GM12874 (cell line): Measurements from ENCODE around the gene KIAA1958.

Source experiments
- CTCF ChIP-seq: IDR thresholded peaks from 2 replicates; pipeline ENCODE4 v1.5.1; 2011; ENCODE audit warnings: low read depth, mild to moderate bottlenecking, control low read depth, low read length, moderate library complexity; ENCODE audit not compliant: insufficient read depth

Gene KIAA1958

DNA sequence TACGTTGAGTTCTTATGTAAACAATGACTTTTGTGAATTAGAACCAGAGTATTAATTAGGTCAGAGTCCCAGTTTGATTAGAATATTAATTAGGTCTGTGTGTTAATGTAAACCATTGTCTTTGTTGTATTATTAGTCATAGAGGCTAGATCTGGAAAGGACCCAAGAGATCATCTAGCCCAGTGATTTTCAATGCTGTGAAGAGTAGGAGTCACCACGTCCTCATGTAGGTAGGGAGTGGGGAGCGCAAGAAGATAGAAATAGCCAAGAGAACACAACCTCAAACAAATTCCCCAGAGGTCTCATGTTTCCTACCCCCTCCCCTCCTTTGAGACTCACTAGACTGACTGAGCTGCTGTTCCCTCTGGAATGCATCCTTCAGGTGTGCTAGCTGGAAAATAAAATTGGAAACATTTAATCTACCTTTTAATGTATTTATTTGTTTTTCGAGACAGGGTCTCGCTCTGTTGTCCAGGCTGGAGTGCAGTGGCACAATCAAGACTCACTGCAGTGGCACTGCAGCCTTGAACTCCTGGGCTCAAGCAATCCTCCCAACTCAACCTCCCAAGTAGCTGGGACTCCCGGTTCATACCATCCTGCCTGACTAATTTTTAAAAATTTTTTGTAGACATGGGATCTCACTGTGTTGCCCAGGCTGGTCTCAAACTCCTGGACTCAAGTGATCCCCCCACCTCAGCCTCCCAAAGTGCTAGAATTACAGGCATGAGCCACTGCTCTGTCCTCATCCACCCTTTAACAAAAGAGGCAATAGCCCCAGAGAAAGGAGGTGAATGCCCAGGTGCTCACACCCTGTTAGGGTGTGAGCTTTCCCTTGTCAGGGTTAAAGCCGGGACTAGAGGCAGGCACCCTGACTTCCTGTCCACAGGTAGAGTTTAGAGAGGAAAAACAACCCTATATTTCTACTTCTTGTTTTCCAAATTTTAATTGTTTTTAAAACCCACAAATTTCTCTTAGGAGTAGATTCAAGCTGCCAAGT lies 138.4 kb downstream of the KIAA1958 start:
- TF ChIP-seq CTCF, result no peak

DNA sequence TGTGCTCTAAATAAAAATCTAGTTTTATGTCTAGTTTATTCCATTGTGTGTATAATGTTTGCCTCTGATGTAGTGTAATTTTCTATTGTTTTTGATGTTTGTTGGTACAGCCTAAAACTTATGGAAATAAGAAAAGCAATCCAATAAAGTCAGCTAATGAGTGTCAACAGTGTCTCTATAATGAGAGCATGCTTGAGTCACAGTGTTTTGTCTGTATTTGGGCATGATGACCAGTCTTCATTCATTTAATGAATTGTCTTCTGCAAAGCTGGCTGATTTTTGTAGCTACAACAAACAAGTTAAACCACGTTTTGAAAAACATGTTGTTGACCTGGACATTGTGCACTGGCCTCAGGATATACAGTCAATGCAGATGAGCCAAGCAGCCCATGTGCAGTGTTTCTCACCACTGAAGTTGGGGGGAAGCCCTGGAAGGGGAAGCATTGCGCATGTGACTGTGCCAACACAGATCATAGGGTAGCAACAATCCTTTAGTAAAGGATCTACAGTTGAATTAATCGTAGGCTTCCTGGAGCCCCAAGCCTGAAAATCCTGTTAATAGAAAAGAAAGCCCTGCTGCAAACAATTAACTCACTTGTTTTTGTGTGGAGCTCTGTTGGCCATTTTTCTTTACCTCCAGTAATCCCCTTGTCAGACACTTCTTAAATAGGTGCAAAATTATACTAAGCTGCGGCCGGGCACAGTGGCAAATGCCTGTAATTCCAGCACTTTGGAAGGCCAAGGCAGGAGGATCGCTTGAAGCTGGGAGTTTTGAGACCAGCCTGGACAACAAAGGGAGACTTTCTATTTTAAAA lies 143.3 kb downstream of the KIAA1958 start:
- no peak for TF ChIP-seq CTCF

DNA sequence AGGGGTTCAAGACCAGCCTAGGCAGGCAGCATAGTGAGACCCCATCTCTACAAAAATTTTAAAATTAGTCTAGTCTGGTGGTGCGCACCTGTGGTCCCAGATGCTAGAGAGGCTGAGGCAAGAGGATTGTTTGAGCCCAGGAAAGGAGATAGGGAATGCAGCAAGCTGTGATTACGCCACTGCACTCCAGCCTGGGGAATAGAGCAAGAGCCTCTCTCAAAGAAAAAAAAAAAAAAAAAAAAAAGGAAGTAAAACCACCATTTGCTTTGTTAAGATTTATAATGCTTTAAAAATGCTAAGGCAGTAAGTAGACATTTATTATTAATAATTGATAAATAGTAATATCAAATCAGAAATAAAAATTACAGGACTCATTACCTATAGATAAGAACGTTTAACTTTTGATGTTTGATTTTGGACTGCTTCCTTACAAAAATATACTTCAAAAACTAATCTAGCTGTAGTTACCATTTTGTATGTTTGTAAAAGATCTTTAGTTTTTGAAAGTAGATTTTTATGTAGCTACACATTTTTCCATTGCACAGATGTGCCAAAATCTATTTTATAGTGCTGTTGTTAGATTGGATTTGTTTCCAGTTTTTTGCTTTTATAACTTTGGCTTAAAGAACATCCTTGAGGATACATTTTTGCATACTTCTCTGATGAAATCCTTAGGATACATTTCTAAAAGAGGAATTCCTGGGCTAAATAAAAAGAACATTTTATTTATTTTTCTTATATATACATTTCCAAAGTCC lies 144.9 kb downstream of the KIAA1958 start:
- no peak for TF ChIP-seq CTCF

DNA sequence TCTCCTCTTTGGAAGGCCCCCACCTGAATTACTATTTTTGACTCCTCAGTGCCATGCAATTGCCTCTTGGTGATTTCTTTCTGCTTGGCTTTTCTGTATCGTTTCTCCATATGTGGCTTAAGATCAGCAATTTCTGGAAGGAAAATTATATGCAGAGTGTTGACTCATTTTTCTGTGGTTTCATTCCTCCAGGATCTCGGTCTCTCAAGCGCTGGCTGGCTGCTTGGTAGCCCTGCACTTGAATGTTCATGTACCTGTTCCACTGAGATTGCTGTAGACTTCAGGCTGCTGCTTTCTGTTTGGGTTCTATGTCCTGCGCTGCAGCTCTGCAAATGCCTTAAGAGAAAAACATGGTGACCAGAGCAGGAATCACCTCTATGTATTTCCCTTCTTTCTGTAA lies 153.7 kb downstream of the KIAA1958 start:
- no peak for TF ChIP-seq CTCF

GRCh38 chr9:112642126-112642525 lies 155.5 kb downstream of the KIAA1958 start:
- no peak for TF ChIP-seq CTCF

GRCh38 chr9:112647596-112647995 lies 161.0 kb downstream of the KIAA1958 start:
- no peak for TF ChIP-seq CTCF

- no peak for TF ChIP-seq CTCF
These were observed 162.0 kb downstream of the KIAA1958 start for GRCh38 chr9:112648624-112649023.
